OCI-LY7 (cell line): ENCODE results near the gene WNT4.

ENCODE experiments used
- EZH2phosphoT487 ChIP-seq: fragments of 200-600 bp; sonication (generic); IDR thresholded peaks from 2 replicates; pipeline ENCODE4 v1.6.1; 2018; ENCODE audit warnings: low read depth, borderline replicate concordance, mild to moderate bottlenecking, mixed run types, antibody characterized with exemption, low read length, moderate library complexity, mixed read lengths
- TF ChIP-seq, protein P1 (sequence below): fragments of 200-600 bp; sonication (generic); conservative IDR thresholded peaks from 2 replicates; pipeline ENCODE4 v1.5.1; 2014; ENCODE audit warnings: mild to moderate bottlenecking, antibody characterized with exemption, low read length, moderate library complexity, mixed read lengths

DNA sequence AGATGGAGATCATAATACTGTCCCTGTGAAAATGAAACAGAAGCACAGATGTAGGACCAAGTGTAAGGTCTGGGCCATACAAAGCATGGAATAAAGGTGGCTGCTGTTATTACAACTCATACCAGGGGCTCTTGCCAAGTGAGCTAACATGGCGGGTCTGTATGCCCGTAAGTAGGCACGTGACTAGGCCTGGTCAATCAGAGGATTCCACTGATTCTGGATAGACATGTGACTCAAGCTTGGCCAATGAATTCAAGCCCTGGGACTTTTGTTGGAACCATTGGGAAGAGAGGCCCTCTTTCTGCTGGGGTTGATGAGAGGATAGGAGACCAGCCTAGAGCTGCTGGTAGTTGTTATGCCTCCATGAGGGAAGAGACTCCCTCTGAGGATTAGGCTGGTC lies 47.8 kb upstream of the WNT4 start:
- no peak for TF ChIP-seq EZH2phosphoT487
- TF ChIP-seq, protein P1, sequence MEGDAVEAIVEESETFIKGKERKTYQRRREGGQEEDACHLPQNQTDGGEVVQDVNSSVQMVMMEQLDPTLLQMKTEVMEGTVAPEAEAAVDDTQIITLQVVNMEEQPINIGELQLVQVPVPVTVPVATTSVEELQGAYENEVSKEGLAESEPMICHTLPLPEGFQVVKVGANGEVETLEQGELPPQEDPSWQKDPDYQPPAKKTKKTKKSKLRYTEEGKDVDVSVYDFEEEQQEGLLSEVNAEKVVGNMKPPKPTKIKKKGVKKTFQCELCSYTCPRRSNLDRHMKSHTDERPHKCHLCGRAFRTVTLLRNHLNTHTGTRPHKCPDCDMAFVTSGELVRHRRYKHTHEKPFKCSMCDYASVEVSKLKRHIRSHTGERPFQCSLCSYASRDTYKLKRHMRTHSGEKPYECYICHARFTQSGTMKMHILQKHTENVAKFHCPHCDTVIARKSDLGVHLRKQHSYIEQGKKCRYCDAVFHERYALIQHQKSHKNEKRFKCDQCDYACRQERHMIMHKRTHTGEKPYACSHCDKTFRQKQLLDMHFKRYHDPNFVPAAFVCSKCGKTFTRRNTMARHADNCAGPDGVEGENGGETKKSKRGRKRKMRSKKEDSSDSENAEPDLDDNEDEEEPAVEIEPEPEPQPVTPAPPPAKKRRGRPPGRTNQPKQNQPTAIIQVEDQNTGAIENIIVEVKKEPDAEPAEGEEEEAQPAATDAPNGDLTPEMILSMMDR: no peak
